Measurements from ENCODE around the gene WDR87.
"Not testable (repeated sequence)": the region's sequence is repeated elsewhere in the genome, so short reads cannot be mapped to it uniquely, and the experiment has no call there.

Gene WDR87

DNA sequence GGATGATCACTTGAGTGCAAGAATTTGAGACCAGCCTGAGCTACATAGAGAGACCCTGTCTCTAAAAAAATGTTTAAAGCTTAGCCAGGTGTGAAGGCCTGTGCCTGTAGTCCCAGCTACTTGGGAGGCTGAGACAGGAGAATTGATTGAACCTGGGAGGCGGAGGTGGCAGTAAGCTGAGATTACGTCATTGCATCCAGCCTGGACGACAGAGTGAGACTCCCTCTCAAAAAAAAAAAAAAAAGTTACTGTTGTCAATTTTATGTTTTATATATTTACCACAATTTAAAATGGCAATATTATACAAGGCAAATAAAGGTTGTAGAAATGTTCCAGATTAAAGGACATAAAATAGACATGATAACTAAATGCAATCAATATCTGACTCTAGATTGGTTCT is 29.2 kb downstream of the WDR87 start:
- no peak for DNase-seq (ENCODE audit: low spot score)

DNA sequence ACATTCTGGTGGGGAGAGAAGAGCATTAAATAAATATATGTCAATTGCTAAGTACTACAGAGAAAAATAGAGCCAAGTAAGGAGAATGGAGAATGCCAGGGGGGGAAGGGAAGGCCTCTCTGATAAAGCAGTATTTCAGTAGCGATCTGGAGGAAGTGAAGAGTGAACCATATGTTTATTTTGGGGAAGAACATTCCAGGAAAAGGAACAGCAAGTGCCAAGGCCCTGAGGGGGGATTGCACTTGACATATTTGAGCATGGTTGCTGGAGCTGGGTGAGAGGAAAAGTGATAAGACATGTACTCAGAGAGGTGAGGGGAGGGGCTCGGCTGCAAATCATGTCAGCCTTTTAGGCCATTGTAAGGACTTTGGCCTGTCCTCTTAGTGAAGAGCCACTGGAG is 30.4 kb downstream of the WDR87 start:
- no peak for DNase-seq (ENCODE audit: low spot score)

DNA sequence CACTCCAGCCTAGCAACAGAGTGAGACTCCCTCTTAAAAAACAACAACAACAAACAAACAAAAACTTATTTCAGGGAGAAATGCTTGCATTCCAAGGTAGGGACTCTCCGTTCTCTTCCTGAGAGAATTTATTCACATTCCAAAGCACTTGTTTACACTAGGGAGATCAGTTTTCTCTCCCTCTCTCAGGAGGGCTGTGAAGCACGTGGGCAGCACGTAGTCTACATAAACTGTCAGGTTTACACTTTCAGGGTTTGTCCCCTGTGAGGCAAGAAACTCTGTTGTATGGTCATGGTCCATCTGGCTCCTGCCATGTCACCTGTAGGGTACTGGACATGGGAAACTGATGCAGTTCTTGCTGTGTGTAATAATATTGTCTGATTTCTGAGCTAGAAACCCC is 31.6 kb downstream of the WDR87 start:
- no peak for DNase-seq (ENCODE audit: low spot score)

DNA sequence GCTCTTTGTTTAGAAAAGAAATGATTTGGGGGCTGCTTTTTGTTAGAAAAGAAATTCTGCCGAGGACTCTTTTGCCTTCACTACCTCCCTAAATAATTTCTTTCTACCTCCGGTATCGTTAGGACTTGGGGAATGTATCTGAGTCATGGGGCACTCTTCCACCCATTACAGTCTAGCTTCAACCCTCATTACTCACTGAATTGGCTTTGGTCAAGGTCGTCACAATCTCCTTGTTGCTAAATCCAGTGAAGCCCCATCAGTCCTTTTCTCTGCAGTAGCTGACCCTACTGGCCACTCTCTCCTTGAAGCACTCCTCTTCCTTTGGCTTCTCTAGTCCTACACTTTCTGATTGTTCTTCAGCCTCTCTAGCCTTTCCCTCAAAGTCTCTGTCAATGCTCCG is 34.0 kb downstream of the WDR87 start:
- no peak for DNase-seq (ENCODE audit: low spot score)

DNA sequence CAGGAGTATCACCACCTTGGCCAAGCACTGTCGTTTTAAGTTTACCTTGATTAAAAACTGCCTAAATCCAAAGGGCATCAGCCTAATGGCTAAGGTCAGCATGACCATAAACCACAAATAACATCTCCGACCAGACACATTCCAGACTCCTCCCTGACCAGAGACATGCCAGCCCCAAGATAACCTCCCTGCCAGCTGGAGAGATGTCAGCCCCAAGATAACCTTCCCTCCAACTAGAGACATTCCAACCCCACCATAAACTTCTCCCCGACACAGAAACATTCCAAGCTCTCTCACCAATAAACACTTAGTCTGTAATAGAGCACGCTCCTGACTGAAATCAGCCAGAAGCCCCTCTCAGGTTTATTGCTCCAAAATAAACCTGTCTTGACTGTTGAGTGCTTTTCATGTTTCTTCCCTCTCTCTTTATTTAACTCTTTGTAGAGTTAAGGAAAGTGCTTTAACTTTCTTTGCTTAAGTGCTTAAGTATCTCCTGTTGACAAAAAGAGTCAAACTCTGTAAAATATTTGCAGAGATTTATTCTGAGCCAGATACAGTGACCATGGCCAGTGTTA is 36.5 kb downstream of the WDR87 start:
- no peak for DNase-seq (ENCODE audit: low spot score)

DNA sequence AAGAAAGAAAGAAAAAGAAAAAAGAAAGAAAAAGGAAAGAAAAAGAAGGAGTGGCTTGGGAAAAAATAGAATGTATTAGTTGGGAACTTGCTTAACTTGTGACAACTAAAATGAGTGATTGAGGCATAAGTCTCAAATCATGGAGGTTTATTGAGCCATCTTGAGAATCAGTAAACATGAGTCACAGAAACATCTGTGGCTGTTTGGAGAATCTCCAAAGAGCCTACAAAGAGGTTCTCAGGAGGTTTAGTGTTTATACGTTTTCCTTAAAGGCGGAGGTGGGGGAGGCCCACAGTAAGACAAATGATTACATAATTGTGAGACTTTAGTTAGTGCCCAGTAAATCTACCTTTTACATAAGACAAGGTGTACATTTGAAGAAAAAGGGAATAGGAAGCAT is 38.6 kb downstream of the WDR87 start:
- peak; percentile 10 for DNase-seq (ENCODE audit: low spot score)

DNA sequence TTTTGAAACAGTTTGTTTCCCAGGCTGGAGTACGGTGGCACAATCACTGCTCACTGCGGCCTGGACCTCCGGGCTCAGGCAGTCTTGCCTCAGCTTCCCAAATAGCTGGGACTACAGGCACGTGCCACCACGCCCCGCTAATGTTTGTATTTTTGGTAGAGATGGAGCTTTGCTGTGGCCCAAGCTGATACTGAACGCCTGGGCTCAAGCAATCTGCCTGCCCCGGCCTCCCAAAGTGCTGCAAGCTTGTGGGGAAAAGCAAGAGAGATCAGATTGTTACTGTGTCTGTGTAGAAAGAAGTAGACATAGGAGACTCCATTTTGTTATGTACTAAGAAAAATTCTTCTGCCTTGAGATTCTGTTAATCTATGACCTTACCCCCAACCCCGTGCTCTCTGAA is 40.5 kb downstream of the WDR87 start:
- DNase-seq (ENCODE audit: low spot score), result not testable (repeated sequence)

DNA sequence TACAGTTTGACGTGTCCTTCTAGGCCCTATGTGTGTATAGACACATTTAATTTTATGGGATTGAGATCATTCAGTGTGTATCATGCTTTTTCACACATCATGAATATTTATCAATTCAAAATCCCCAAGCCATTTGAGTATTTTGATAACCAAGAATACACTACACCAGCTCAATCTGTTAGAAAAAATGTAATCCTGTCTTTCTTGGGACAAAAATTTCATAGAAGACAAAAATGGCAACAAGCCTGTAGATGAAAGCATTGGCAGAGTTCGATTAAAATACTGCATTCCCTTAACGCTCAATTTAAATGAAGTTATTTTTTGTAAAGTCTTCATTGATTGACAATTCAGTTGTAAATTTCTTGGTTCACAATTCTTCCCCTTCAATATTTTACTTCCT is 41.9 kb downstream of the WDR87 start:
- DNase-seq (ENCODE audit: low spot score), result no peak

DNA sequence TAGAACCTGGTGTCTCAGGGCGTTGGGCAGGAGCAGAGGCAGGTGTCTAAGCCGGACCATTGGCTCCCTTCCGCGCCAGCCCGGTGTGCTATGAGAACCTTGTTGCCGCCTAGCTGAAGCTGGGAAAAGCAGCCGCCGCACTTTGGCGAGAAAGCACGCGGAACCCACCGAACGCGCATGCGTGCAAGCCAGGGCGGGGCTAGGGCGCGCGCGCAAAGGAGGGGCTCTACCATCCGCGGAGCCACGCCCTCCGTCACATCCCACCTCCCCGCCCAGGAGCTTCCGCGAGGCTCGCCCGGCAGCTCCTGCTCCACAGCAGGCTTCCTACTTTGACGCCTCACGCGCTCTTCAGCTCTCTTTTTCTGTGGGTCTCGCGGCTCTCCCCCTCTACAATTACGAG is 51.3 kb downstream of the WDR87 start:
- no peak for DNase-seq (ENCODE audit: low spot score)

DNA sequence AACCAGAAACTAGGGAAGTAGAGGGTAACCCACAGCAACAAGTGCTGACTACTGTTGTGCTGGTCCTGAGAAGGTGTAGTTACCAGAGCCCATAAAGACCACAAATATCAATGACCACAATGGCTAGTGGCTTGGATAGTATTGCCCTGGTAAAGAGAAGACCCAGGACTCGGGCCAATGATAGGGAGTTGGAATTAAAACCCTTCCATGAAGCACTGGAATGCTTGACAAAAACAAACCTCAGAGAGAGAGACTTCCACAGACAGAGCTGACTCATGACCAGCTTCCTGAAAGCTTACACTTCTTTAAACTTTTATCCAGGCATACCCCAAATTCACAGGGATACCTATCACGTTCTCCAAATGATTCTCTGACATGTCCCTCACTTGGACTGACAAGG is 60.5 kb downstream of the WDR87 start:
- DNase-seq (ENCODE audit: low spot score), result no peak

Data from COLO829 (cell line).